Mesenchymal stem cell (in vitro differentiated cells and primary cell): Measurements from ENCODE around the gene KDM4C.

Experiments
- DNase-seq: peaks from one replicate; pipeline ENCODE4 v3.0.0-alpha.2; 2013
- H2AFZ ChIP-seq: one replicate; pipeline ENCODE4 v1.6.1; 2013; ENCODE audit warnings: low read depth, mild to moderate bottlenecking, control low read depth, inconsistent platforms, low read length, moderate library complexity
- H2AK5ac ChIP-seq: 2 replicates; pipeline ENCODE4 v1.6.1; 2013; ENCODE audit warnings: low read length, moderate library complexity, mild to moderate bottlenecking, inconsistent platforms; ENCODE audit not compliant: severe bottlenecking
- H2BK120ac ChIP-seq: one replicate; pipeline ENCODE4 v1.6.1; 2013; ENCODE audit warnings: low read depth, mild to moderate bottlenecking, inconsistent platforms, low read length, moderate library complexity
- H2BK12ac ChIP-seq, 2 experiments: one replicate each; pipeline ENCODE4 v1.6.1; 2013; ENCODE audit warnings: inconsistent platforms in 2 of 2, low read length in 2 of 2, mild to moderate bottlenecking in 2 of 2, moderate library complexity in 2 of 2, control low read depth in 1 of 2
- H2BK15ac ChIP-seq: one replicate; pipeline ENCODE4 v1.6.1; 2013; ENCODE audit warnings: mild to moderate bottlenecking, low read depth, inconsistent platforms; ENCODE audit not compliant: poor library complexity, severe bottlenecking
- H2BK5ac ChIP-seq: 2 replicates; pipeline ENCODE4 v1.6.1; 2013; ENCODE audit warnings: low read depth, mild to moderate bottlenecking, low read length, control low read depth, inconsistent platforms; ENCODE audit not compliant: poor library complexity, severe bottlenecking
- H3K14ac ChIP-seq, 2 experiments: one replicate each; pipeline ENCODE4 v1.6.1; 2013; ENCODE audit warnings: inconsistent platforms in 2 of 2, low read length in 2 of 2, control low read depth in 1 of 2, mild to moderate bottlenecking in 1 of 2, moderate library complexity in 1 of 2
- H3K18ac ChIP-seq, 2 experiments: one replicate each; pipeline ENCODE4 v1.6.1; 2013; ENCODE audit warnings: inconsistent platforms in 2 of 2, low read length in 2 of 2, control low read depth in 1 of 2, low read depth in 1 of 2, mild to moderate bottlenecking in 1 of 2
- H3K23ac ChIP-seq, 2 experiments: one replicate each; pipeline ENCODE4 v1.6.1; 2013; ENCODE audit warnings: inconsistent platforms in 2 of 2, low read length in 2 of 2, mild to moderate bottlenecking in 2 of 2, moderate library complexity in 2 of 2, control low read depth in 1 of 2
- H3K27ac ChIP-seq: 2 replicates; pipeline ENCODE4 v1.5.1; 2013; ENCODE audit warnings: mild to moderate bottlenecking, moderate library complexity, low read length, control low read depth, inconsistent platforms; ENCODE audit not compliant: poor library complexity, severe bottlenecking
- H3K27me3 ChIP-seq, 2 experiments: 2 replicates each; pipeline versions ENCODE4 v1.6.1 to v1.7.0; 2013; ENCODE audit warnings: low read length in 2 of 2, mild to moderate bottlenecking in 2 of 2, moderate library complexity in 2 of 2, control low read depth in 1 of 2, inconsistent platforms in 1 of 2; ENCODE audit not compliant: control insufficient read depth in 1 of 2, insufficient read depth in 1 of 2
- H3K36me3 ChIP-seq, 2 experiments: 2 replicates each; pipeline versions ENCODE4 v1.6.1 to v1.7.0; 2013; ENCODE audit warnings: low read length in 2 of 2, control low read depth in 1 of 2, inconsistent platforms in 1 of 2, low read depth in 1 of 2, mild to moderate bottlenecking in 1 of 2; ENCODE audit not compliant: insufficient read depth in 2 of 2, control insufficient read depth in 1 of 2
- H3K4ac ChIP-seq, 2 experiments: one replicate each; pipeline ENCODE4 v1.6.1; 2013; ENCODE audit warnings: inconsistent platforms in 2 of 2, low read length in 2 of 2, mild to moderate bottlenecking in 2 of 2, moderate library complexity in 2 of 2, control low read depth in 1 of 2, low read depth in 1 of 2
- H3K4me1 ChIP-seq: 2 replicates; pipeline ENCODE4 v1.6.1; 2013; ENCODE audit warnings: low read depth, low read length, control low read depth; ENCODE audit not compliant: control insufficient read depth, insufficient read depth
- H3K4me2 ChIP-seq: 2 replicates; pipeline ENCODE4 v1.6.1; 2013; ENCODE audit warnings: low read length, mild to moderate bottlenecking, inconsistent platforms; ENCODE audit not compliant: poor library complexity, severe bottlenecking
- H3K4me3 ChIP-seq, 2 experiments: 2 replicates each; pipeline versions ENCODE4 v1.5.1 to v1.7.0; 2013; ENCODE audit warnings: low read length in 2 of 2, mild to moderate bottlenecking in 2 of 2, control low read depth in 1 of 2, low read depth in 1 of 2; ENCODE audit not compliant: insufficient read depth in 1 of 2
- H3K79me1 ChIP-seq: replicated peaks from 2 replicates; pipeline ENCODE4 v1.6.1; 2013; ENCODE audit warnings: mild to moderate bottlenecking, control low read depth, low read length, inconsistent platforms; ENCODE audit not compliant: poor library complexity, severe bottlenecking
- H3K9ac ChIP-seq: 2 replicates; pipeline ENCODE4 v1.7.0; 2013; ENCODE audit warnings: mild to moderate bottlenecking, low read length, moderate library complexity
- H3K9me3 ChIP-seq: 2 replicates; pipeline ENCODE4 v1.7.0; 2013; ENCODE audit warnings: mild to moderate bottlenecking, low read length; ENCODE audit not compliant: control insufficient read depth
- H4K8ac ChIP-seq: one replicate; pipeline ENCODE4 v1.6.1; 2013; ENCODE audit warnings: inconsistent platforms, mild to moderate bottlenecking, low read length, moderate library complexity
- H4K91ac ChIP-seq: one replicate; pipeline ENCODE4 v1.6.1; 2013; ENCODE audit warnings: mild to moderate bottlenecking, low read length, inconsistent platforms
- WGBS: methylation state at CpG from one replicate; pipeline ENCODE4 v1.1.7; 2013; ENCODE audit warnings: mixed read lengths; 5-methylcytosine and 5-hydroxymethylcytosine counted together

The KDM4C gene

GRCh38 chr9:6926436-6926835, 168.7 kb downstream of the KDM4C start:
- H3K9me3 ChIP-seq = no peaks in the 10 kb centered on the region
- H4K91ac ChIP-seq = no peak overlapping the region
- 51% methylated on average over 4 of the region's 4 CpGs for WGBS

GRCh38 chr9:6927838-6928237, 170.1 kb downstream of the KDM4C start:
- no peak overlapping the region for H4K8ac ChIP-seq
- no peak overlapping the region for H3K18ac ChIP-seq
- H3K9me3 ChIP-seq = no peaks in the 10 kb centered on the region
- no peak overlapping the region for H3K27ac ChIP-seq
- no peak overlapping the region for H3K4me3 ChIP-seq
- no peak overlapping the region for H3K23ac ChIP-seq
- H2AFZ ChIP-seq = no peak overlapping the region
- no peak overlapping the region for H3K4ac ChIP-seq
- no peak for DNase-seq
- H2BK5ac ChIP-seq = no peak overlapping the region
- no peak overlapping the region for H3K14ac ChIP-seq
- H3K4me1 ChIP-seq = peaks cover 6% of the 10 kb centered on the region
- H2AK5ac ChIP-seq = no peak overlapping the region
- no peak overlapping the region for H2BK120ac ChIP-seq
- H3K4me2 ChIP-seq = no peak overlapping the region
- H3K36me3 ChIP-seq = peaks cover 0 to 5% of the 10 kb centered on the region in 2 experiments
- 86% methylated on average over 1 of the region's 1 CpG for WGBS
- peaks cover 12% of the 10 kb centered on the region for H3K79me1 ChIP-seq
- H3K27me3 ChIP-seq = no peaks in the 10 kb centered on the region
- no peak overlapping the region for H2BK12ac ChIP-seq
- no peak overlapping the region for H4K91ac ChIP-seq
- H3K9ac ChIP-seq = no peak overlapping the region
- H2BK15ac ChIP-seq = no peak overlapping the region

More at GRCh38 chr9:6926436-6926835, 168.7 kb downstream of the KDM4C start:
- Histone ChIP-seq H3K4me2 (no peak overlapping the region), H2BK12ac (no peak overlapping the region), H2BK120ac (no peak overlapping the region), H2AK5ac (no peak overlapping the region), H3K4ac (no peak overlapping the region), H2BK15ac (no peak overlapping the region), H2AFZ (no peak overlapping the region), H3K14ac (no peak overlapping the region), H3K23ac (no peak overlapping the region), H3K36me3 (peaks cover 0 to 8% of the 10 kb centered on the region in 2 experiments), H3K4me3 (no peak overlapping the region), H3K27me3 (no peaks in the 10 kb centered on the region), H4K8ac (no peak overlapping the region), H3K79me1 (peaks cover 12% of the 10 kb centered on the region), H3K18ac (no peak overlapping the region), H3K4me1 (peaks cover 1% of the 10 kb centered on the region), H2BK5ac (no peak overlapping the region), H3K27ac (no peak overlapping the region), H3K9ac (no peak overlapping the region)
- DNase-seq = peak; percentile 28

GRCh38 chr9:6928863-6929262, 171.1 kb downstream of the KDM4C start:
- no peaks in the 10 kb centered on the region for H3K27me3 ChIP-seq

DNA sequence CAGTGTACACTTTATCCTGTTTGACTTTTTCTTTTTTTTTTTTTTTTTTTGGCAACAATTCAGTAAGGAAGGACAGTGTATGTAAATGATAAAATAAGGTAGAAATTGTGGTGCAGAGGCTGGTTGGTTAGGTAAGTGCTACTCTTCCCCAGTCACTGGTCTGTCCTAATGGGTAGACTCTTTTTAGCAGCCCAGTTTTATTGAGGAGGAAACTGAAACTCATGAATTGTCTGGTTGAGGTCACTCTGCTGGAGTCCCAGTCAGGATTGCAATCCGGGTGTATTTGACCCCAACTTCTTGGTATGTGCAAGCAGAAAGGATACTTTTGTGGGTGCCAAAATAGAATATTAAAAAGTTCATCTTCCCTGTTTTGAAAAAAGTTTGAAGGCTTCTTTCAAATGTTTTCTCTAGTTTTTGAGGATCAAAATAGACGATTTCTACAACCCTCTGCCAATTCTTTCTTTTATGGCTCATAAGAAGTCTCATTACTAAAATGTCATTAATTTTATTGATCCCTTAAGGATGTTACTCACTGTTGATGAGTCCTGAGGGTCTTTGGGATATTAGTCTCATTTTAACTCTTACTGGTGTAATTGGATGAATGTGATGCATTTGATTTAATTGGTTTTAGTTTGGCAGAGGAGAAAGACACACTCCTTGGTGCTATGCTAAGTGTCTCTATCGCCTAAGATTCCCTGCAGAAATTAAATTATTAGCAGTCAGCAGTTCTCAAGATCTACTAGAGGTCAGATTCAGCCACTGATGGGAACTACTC, 171.9 kb downstream of the KDM4C start:
- Histone ChIP-seq H3K27ac (no peak overlapping the region), H3K27me3 (no peaks in the 10 kb centered on the region), H2AFZ (no peak overlapping the region), H3K9ac (no peak overlapping the region), H3K14ac (no peak overlapping the region), H3K4me3 (no peak overlapping the region), H3K4ac (no peak overlapping the region), H2AK5ac (no peak overlapping the region), H2BK5ac (no peak overlapping the region), H3K4me1 (peaks cover 8% of the 10 kb centered on the region), H3K23ac (no peak overlapping the region), H3K4me2 (no peak overlapping the region), H3K79me1 (peaks cover 12% of the 10 kb centered on the region), H3K9me3 (no peaks in the 10 kb centered on the region), H2BK15ac (no peak overlapping the region), H3K36me3 (peaks cover 0 to 5% of the 10 kb centered on the region in 2 experiments), H4K91ac (no peak overlapping the region), H3K18ac (no peak overlapping the region), H2BK12ac (no peak overlapping the region), H4K8ac (no peak overlapping the region), H2BK120ac (no peak overlapping the region)
- 75% methylated on average over 2 of the region's 3 CpGs for WGBS
- no peak for DNase-seq

More at GRCh38 chr9:6928863-6929262, 171.1 kb downstream of the KDM4C start:
- H3K4me3 ChIP-seq = no peak overlapping the region
- no peak overlapping the region for H2BK5ac ChIP-seq
- WGBS = 88% methylated on average over 2 of the region's 2 CpGs
- H3K14ac ChIP-seq = no peak overlapping the region
- H3K9ac ChIP-seq = no peak overlapping the region
- H3K4me1 ChIP-seq = peaks cover 8% of the 10 kb centered on the region
- H3K18ac ChIP-seq = no peak overlapping the region
- H4K91ac ChIP-seq = no peak overlapping the region
- no peak overlapping the region for H2BK15ac ChIP-seq
- no peak overlapping the region for H4K8ac ChIP-seq
- no peak overlapping the region for H3K27ac ChIP-seq
- peaks cover 0 to 5% of the 10 kb centered on the region in 2 experiments for H3K36me3 ChIP-seq
- H2AFZ ChIP-seq = no peak overlapping the region
- no peak overlapping the region for H2BK12ac ChIP-seq
- no peak overlapping the region for H3K4ac ChIP-seq
- no peak overlapping the region for H2BK120ac ChIP-seq
- H3K23ac ChIP-seq = no peak overlapping the region
- no peaks in the 10 kb centered on the region for H3K9me3 ChIP-seq
- H3K79me1 ChIP-seq = peaks cover 12% of the 10 kb centered on the region
- no peak for DNase-seq
- H2AK5ac ChIP-seq = no peak overlapping the region
- H3K4me2 ChIP-seq = no peak overlapping the region
